HEK293 (cell line): ENCODE measurements around the gene STARD3.

Experiments
- CTCF ChIA-PET: fragments of 350-600 bp; formaldehyde crosslinking; extraction: SDS; loops from one replicate; lab custom pipeline; 2021; ENCODE audit warnings: antibody characterized with exemption; lab: Yijun Ruan, JAX
- POLR2A ChIA-PET: fragments of 300-600 bp; formaldehyde crosslinking; extraction: SDS; loops from one replicate; lab custom pipeline; 2020; ENCODE audit warnings: antibody characterized with exemption, inconsistent platforms; lab: Yijun Ruan, JAX
- H3K27ac ChIP-seq: fragments of 200-500 bp; sonication (Bioruptor generic); 2 replicates; pipeline ENCODE4 v1.5.1; 2014; ENCODE audit warnings: low read depth, low read length, control low read depth, inconsistent platforms; ENCODE audit errors: extremely low read depth
- H3K36me3 ChIP-seq, 2 experiments: fragments of 200-500 bp in 1 of 2; sonication (Bioruptor generic) in 1 of 2; 1 replicate in 1 of 2; 2 replicates in 1 of 2; pipeline ENCODE4 v1.5.1; 2014 to 2017; ENCODE audit warnings: inconsistent platforms in 2 of 2, low read length in 2 of 2; ENCODE audit not compliant: control insufficient read depth in 2 of 2, insufficient read depth in 1 of 2
- H3K4me1 ChIP-seq: fragments of 200-500 bp; sonication (Bioruptor generic); 2 replicates; pipeline ENCODE4 v1.5.1; 2014; ENCODE audit warnings: mild to moderate bottlenecking, low read length, inconsistent platforms; ENCODE audit not compliant: control insufficient read depth, insufficient read depth
- H3K4me3 ChIP-seq: 2 replicates; pipeline ENCODE4 v1.5.1; 2011; ENCODE audit warnings: low read depth, mild to moderate bottlenecking, control low read depth, low read length, moderate library complexity
- H3K9me3 ChIP-seq: fragments of 200-500 bp; sonication (Bioruptor generic); 2 replicates; pipeline ENCODE4 v1.5.1; 2014; ENCODE audit warnings: low read depth, low read length, inconsistent platforms; ENCODE audit not compliant: control insufficient read depth, insufficient read depth
- ATF2 ChIP-seq: fragments of 450-650 bp; formaldehyde crosslinking; IDR thresholded peaks from 2 replicates; pipeline ENCODE4 v1.5.1; 2016; ENCODE audit warnings: missing biosample characterization, missing genetic modification characterization, low read depth
- BCL6B ChIP-seq: fragments of 450-650 bp; formaldehyde crosslinking; IDR thresholded peaks from 2 replicates; pipeline ENCODE4 v1.5.1; 2017; ENCODE audit warnings: missing biosample characterization, missing genetic modification characterization
- GLI2 ChIP-seq: fragments of 450-650 bp; formaldehyde crosslinking; IDR thresholded peaks from 2 replicates; pipeline ENCODE4; 2017; ENCODE audit warnings: missing biosample characterization, missing genetic modification characterization, low read depth, borderline replicate concordance
- PRDM10 ChIP-seq: fragments of 450-650 bp; formaldehyde crosslinking; IDR thresholded peaks from 2 replicates; pipeline ENCODE4 v1.5.1; 2016; ENCODE audit warnings: missing biosample characterization, missing genetic modification characterization
- SCRT2 ChIP-seq: fragments of 450-650 bp; formaldehyde crosslinking; IDR thresholded peaks from 2 replicates; pipeline ENCODE4 v1.5.1; 2016; ENCODE audit warnings: missing biosample characterization, missing genetic modification characterization
- WT1 ChIP-seq: fragments of 450-650 bp; formaldehyde crosslinking; IDR thresholded peaks from 2 replicates; pipeline ENCODE4 v1.5.1; 2016; ENCODE audit warnings: missing biosample characterization, missing genetic modification characterization
- YY1 ChIP-seq: fragments of 450-650 bp; formaldehyde crosslinking; IDR thresholded peaks from 2 replicates; pipeline ENCODE4 v1.5.1; 2018; ENCODE audit warnings: missing biosample characterization, missing genetic modification characterization
- ZBTB11 ChIP-seq: fragments of 450-650 bp; formaldehyde crosslinking; conservative IDR thresholded peaks from 2 replicates; pipeline ENCODE4 v1.5.1; 2016; ENCODE audit warnings: low read depth, missing biosample characterization, missing genetic modification characterization
- ZBTB17 ChIP-seq: fragments of 450-650 bp; formaldehyde crosslinking; IDR thresholded peaks from 2 replicates; pipeline ENCODE4 v1.5.1; 2016; ENCODE audit warnings: missing biosample characterization, missing genetic modification characterization
- ZNF114 ChIP-seq: fragments of 450-650 bp; formaldehyde crosslinking; IDR thresholded peaks from 2 replicates; pipeline ENCODE4 v1.5.0; 2017; ENCODE audit warnings: missing biosample characterization, missing genetic modification characterization
- ZNF16 ChIP-seq: fragments of 450-650 bp; formaldehyde crosslinking; IDR thresholded peaks from 2 replicates; pipeline ENCODE4 v1.5.1; 2016; ENCODE audit warnings: low read depth, missing biosample characterization, missing genetic modification characterization
- ZNF514 ChIP-seq: fragments of 450-650 bp; formaldehyde crosslinking; IDR thresholded peaks from 2 replicates; pipeline ENCODE4 v1.5.1; 2016; ENCODE audit warnings: missing biosample characterization, missing genetic modification characterization
- ZNF530 ChIP-seq: fragments of 450-650 bp; formaldehyde crosslinking; IDR thresholded peaks from 2 replicates; pipeline ENCODE4 v1.5.1; 2016; ENCODE audit warnings: low read depth, missing biosample characterization, missing genetic modification characterization
- ZNF621 ChIP-seq: fragments of 450-650 bp; formaldehyde crosslinking; IDR thresholded peaks from 2 replicates; pipeline ENCODE4 v1.5.1; 2017; ENCODE audit warnings: missing biosample characterization, missing genetic modification characterization
- ZNF658 ChIP-seq: fragments of 450-650 bp; formaldehyde crosslinking; IDR thresholded peaks from 2 replicates; pipeline ENCODE4; 2016; ENCODE audit warnings: missing biosample characterization, missing genetic modification characterization
- ZNF670 ChIP-seq: fragments of 450-650 bp; formaldehyde crosslinking; IDR thresholded peaks from 2 replicates; pipeline ENCODE4 v1.5.1; 2016; ENCODE audit warnings: missing biosample characterization, missing genetic modification characterization, low read depth
- ZNF792 ChIP-seq: fragments of 450-650 bp; formaldehyde crosslinking; IDR thresholded peaks from 2 replicates; pipeline ENCODE4 v1.5.1; 2016; ENCODE audit warnings: missing biosample characterization, missing genetic modification characterization
- ZNF830 ChIP-seq: fragments of 450-650 bp; IDR thresholded peaks from 2 replicates; pipeline ENCODE4 v1.5.0; 2018; ENCODE audit warnings: missing biosample characterization, missing genetic modification characterization, low read depth, mild to moderate bottlenecking, moderate library complexity
- ZSCAN16 ChIP-seq: fragments of 450-650 bp; formaldehyde crosslinking; IDR thresholded peaks from 2 replicates; pipeline ENCODE4 v1.5.1; 2016; ENCODE audit warnings: missing biosample characterization, missing genetic modification characterization
- ZSCAN18 ChIP-seq: fragments of 450-650 bp; formaldehyde crosslinking; IDR thresholded peaks from 2 replicates; pipeline ENCODE4 v1.5.1; 2016; ENCODE audit warnings: missing biosample characterization, missing genetic modification characterization

The STARD3 gene

GRCh38 chr17:39683295-39683939 lies 46.5 kb downstream of the STARD3 start (continued):
- TF ChIP-seq ZBTB11 (no peak), ZNF830 (tag by site-specific recombination) (no peak), WT1 (tag by site-specific recombination) (no peak), ZNF530 (tag by site-specific recombination) (no peak), YY1 (no peak)

GRCh38 chr17:39684369-39685192 lies 47.6 kb downstream of the STARD3 start:
- H3K4me1 ChIP-seq, result 0 out of 2 replicates have a peak, but pooled peaks cover 7% of the 10 kb centered on the region
- H3K4me3 ChIP-seq, result no peak overlapping the region
- TF ChIP-seq ZNF792 (no peak), SCRT2 (peak; percentile 76)
- ChIA-PET CTCF (interaction anchor here (1.8 kb wide), 1 partner anchor 31 kb away, joined by 4 read pairs; no protein-coding TSS in a partner anchor), POLR2A (interaction anchor here (0.6 kb wide), 1 partner anchor 673 kb away, joined by 3 read pairs; no protein-coding TSS in a partner anchor)
- H3K27ac ChIP-seq, result no peak overlapping the region
- H3K36me3 ChIP-seq, result no peaks in the 10 kb centered on the region; a peak in 1 of 3 replicates
- H3K9me3 ChIP-seq, result no peaks in the 10 kb centered on the region

GRCh38 chr17:39687101-39687545 lies 50.2 kb downstream of the STARD3 start:
- peak overlapping the region; percentile 40; the same call in 1 of the 2 replicates for H3K27ac ChIP-seq
- no peaks in the 10 kb centered on the region; a peak in 1 of 3 replicates for H3K36me3 ChIP-seq
- ChIA-PET POLR2A (interaction anchor here (0.8 to 4.1 kb wide), 8 partner anchors 8 to 76 kb away, joined by 3 to 42 read pairs (median 6); partner anchors contain the start of gene ERBB2), CTCF (interaction anchor here (0.9 to 3.2 kb wide), 4 partner anchors 12 to 175 kb away, joined by 4 to 11 read pairs (median 6); partner anchors contain the start of gene ERBB2)
- 0 out of 2 replicates have a peak, but pooled peaks cover 7% of the 10 kb centered on the region for H3K4me1 ChIP-seq
- H3K4me3 ChIP-seq, result peak overlapping the region; percentile 81
- no peaks in the 10 kb centered on the region for H3K9me3 ChIP-seq
- no peak for TF ChIP-seq ZNF621
- TF ChIP-seq GLI2 (tag by site-specific recombination), result no peak
- no peak for TF ChIP-seq ZBTB17 (tag by site-specific recombination)
- TF ChIP-seq PRDM10 (tag by site-specific recombination), result no peak
- no peak for TF ChIP-seq ZSCAN16 (tag by site-specific recombination)
- no peak for TF ChIP-seq ZNF658 (tag by site-specific recombination)
- TF ChIP-seq ZNF670, result no peak
- TF ChIP-seq ZNF114 (tag by site-specific recombination), result no peak
- TF ChIP-seq ZNF514 (tag by site-specific recombination), result no peak
- no peak for TF ChIP-seq ZNF16 (tag by site-specific recombination)
- no peak for TF ChIP-seq ATF2 (tag by site-specific recombination)
- TF ChIP-seq BCL6B (tag by site-specific recombination), result no peak
- no peak for TF ChIP-seq ZSCAN18 (tag by site-specific recombination)
